K562 (cell line): ENCODE data around the gene KCNJ12. TPM values are rescaled to one million over a fixed set of nuclear protein-coding genes. Genes with fewer than 3 reads are reported as not detected.

Source experiments
- ATAC-seq: fragments of 200-7000 bp; cut with Tn5 transposase; 3 replicates; pipeline ENCODE4 v1.9.1; 2020; ENCODE audit warnings: moderate library complexity
- BruUV-seq: library from RNA; stranded (reverse); fragments of 400-500 nt; replicated peaks from 2 replicates; lab custom pipeline; 2021; lab: Mats Ljungman, UMichigan
- CTCF ChIA-PET: fragments of 300-600 bp; formaldehyde crosslinking; extraction: SDS; loops from one replicate; lab custom pipeline; 2021; ENCODE audit warnings: low intra/inter-chr PET ratio; lab: Yijun Ruan, JAX
- POLR2A ChIA-PET: fragments of 300-600, 350-650 bp; sonication (Branson Sonifier 250); formaldehyde crosslinking; extraction: SDS; loops from one replicate; lab custom pipeline; 2021; ENCODE audit warnings: antibody characterized with exemption, inconsistent platforms; lab: Yijun Ruan, JAX
- DNase-seq, 4 experiments: peaks; one replicate each; pipeline versions ENCODE4 v3.0.0 to v3.0.0-alpha.2; 2011 to 2018; ENCODE audit warnings: low spot score in 3 of 4, mixed read lengths in 3 of 4; ENCODE audit errors: extremely low read depth in 1 of 4
- FAIRE-seq: peaks from 2 replicates; lab custom pipeline; 2011; peaks lifted over from hg19 to GRCh38; lab: Jason Lieb, UNC
- H2AFZ ChIP-seq: 2 replicates; pipeline ENCODE4 v1.6.0; 2011; ENCODE audit warnings: low read depth, low read length, control low read depth, inconsistent platforms
- H3K27ac ChIP-seq: fragments of 200-600 bp; 3 replicates; pipeline ENCODE4 v1.8.0; 2011; ENCODE audit warnings: low read depth, mild to moderate bottlenecking, control low read depth, inconsistent platforms, low read length, moderate library complexity, mixed read lengths; ENCODE audit errors: extremely low read depth
- H3K27me3 ChIP-seq, 2 experiments: fragments of 300-600 bp in 1 of 2; 2 replicates in 1 of 2; 3 replicates in 1 of 2; pipeline versions ENCODE4 v1.6.0 to v1.8.0; 2011; ENCODE audit warnings: inconsistent platforms in 2 of 2, low read length in 2 of 2, mild to moderate bottlenecking in 1 of 2, mixed read lengths in 1 of 2, moderate library complexity in 1 of 2; ENCODE audit not compliant: control insufficient read depth in 2 of 2, insufficient read depth in 2 of 2
- H3K36me3 ChIP-seq: fragments of 300-600 bp; 3 replicates; pipeline ENCODE4 v1.8.0; 2011; ENCODE audit warnings: mild to moderate bottlenecking, low read length, inconsistent platforms; ENCODE audit not compliant: control insufficient read depth, insufficient read depth
- H3K4me1 ChIP-seq, 2 experiments: fragments of 200-600 bp in 1 of 2; replicated peaks in 1 of 2; 2 replicates in 1 of 2; 3 replicates in 1 of 2; pipeline versions ENCODE4 v1.5.1 to v1.8.0; 2011; ENCODE audit warnings: inconsistent platforms in 2 of 2, low read length in 2 of 2, mild to moderate bottlenecking in 1 of 2, mixed read lengths in 1 of 2, moderate library complexity in 1 of 2; ENCODE audit not compliant: control insufficient read depth in 2 of 2, insufficient read depth in 2 of 2
- H3K4me2 ChIP-seq: 2 replicates; pipeline ENCODE4 v1.6.1; 2011; ENCODE audit warnings: low read length, control low read depth, inconsistent platforms, mixed read lengths; ENCODE audit not compliant: insufficient read depth
- H3K4me3 ChIP-seq: fragments of 200-600 bp; sonication (generic), shearing (Covaris generic); 2 replicates; pipeline ENCODE4 v1.5.1; 2016; ENCODE audit warnings: control low read depth, inconsistent platforms
- H3K79me2 ChIP-seq: fragments of 200-600 bp; 3 replicates; pipeline ENCODE4 v1.8.0; 2011; ENCODE audit warnings: low read length, inconsistent platforms; ENCODE audit not compliant: control insufficient read depth, insufficient read depth
- H3K9ac ChIP-seq, 2 experiments: 2 replicates each; pipeline versions ENCODE4 v1.6.0 to v1.6.1; 2011; ENCODE audit warnings: low read depth in 2 of 2, low read length in 2 of 2, control low read depth in 1 of 2, inconsistent platforms in 1 of 2, mild to moderate bottlenecking in 1 of 2, mixed read lengths in 1 of 2; ENCODE audit not compliant: insufficient read depth in 1 of 2
- H3K9me1 ChIP-seq: one replicate; pipeline ENCODE4 v1.6.0; 2011; ENCODE audit warnings: inconsistent platforms, mild to moderate bottlenecking, low read length, moderate library complexity; ENCODE audit not compliant: control insufficient read depth, insufficient read depth
- H3K9me3 ChIP-seq: replicated peaks from 2 replicates; pipeline ENCODE4 v1.5.1; 2011; ENCODE audit warnings: low read depth, low read length, inconsistent platforms; ENCODE audit not compliant: control insufficient read depth, insufficient read depth
- H4K20me1 ChIP-seq: replicated peaks from 2 replicates; pipeline ENCODE4 v1.6.1; 2011; ENCODE audit warnings: low read length, inconsistent platforms, mixed read lengths; ENCODE audit not compliant: control insufficient read depth, insufficient read depth
- ARID2 ChIP-seq: fragments of 450-650 bp; IDR thresholded peaks from 2 replicates; pipeline ENCODE4 v1.6.1; 2017; ENCODE audit warnings: antibody characterized with exemption, mild to moderate bottlenecking
- ATF3 ChIP-seq, 2 experiments: fragments of 450-650 bp in 1 of 2; sonication (generic) in 1 of 2; formaldehyde crosslinking in 1 of 2; IDR thresholded peaks in 1 of 2; conservative IDR thresholded peaks in 1 of 2; 2 replicates each; pipeline versions ENCODE4 v1.6.1 to v1.8.1; 2016 to 2023; ENCODE audit warnings: mild to moderate bottlenecking in 2 of 2, moderate library complexity in 2 of 2, inconsistent platforms in 1 of 2, missing genetic modification reagents in 1 of 2
- MAZ ChIP-seq, 2 experiments: fragments of 450-650 bp in 1 of 2; sonication (generic) in 1 of 2; formaldehyde crosslinking; IDR thresholded peaks in 1 of 2; conservative IDR thresholded peaks in 1 of 2; 2 replicates each; pipeline versions ENCODE4 v1.4.0 to v1.5.0; 2020; ENCODE audit warnings: mild to moderate bottlenecking in 1 of 2, missing genetic modification reagents in 1 of 2
- MTA2 ChIP-seq: fragments of 450-650 bp; IDR thresholded peaks from 2 replicates; pipeline ENCODE4 v1.6.1; 2016; ENCODE audit warnings: low read depth
- NONO ChIP-seq, 2 experiments: fragments of 200-400 bp in 1 of 2; fragments of 450-650 bp in 1 of 2; formaldehyde crosslinking in 1 of 2; IDR thresholded peaks; 2 replicates each; pipeline ENCODE4 v1.6.1; 2017; ENCODE audit warnings: low read depth in 2 of 2, mild to moderate bottlenecking in 2 of 2, moderate library complexity in 2 of 2, low read length in 1 of 2
- TOE1 ChIP-seq, 2 experiments: fragments of 450-650 bp in 1 of 2; sonication (generic) in 1 of 2; formaldehyde crosslinking in 1 of 2; IDR thresholded peaks; 2 replicates each; pipeline versions ENCODE4 v1.7.1 to v1.8.0; 2016 to 2022; ENCODE audit warnings: borderline replicate concordance in 2 of 2, mild to moderate bottlenecking in 2 of 2, antibody characterized with exemption in 1 of 2, inconsistent platforms in 1 of 2, low read depth in 1 of 2, missing genetic modification reagents in 1 of 2, moderate library complexity in 1 of 2
- ZFP1 ChIP-seq: fragments of 450-650 bp; formaldehyde crosslinking; IDR thresholded peaks from 2 replicates; pipeline ENCODE4 v1.4.0; 2020; ENCODE audit warnings: mild to moderate bottlenecking, mixed read lengths
- ZKSCAN8 ChIP-seq: fragments of 200-800 bp; sonication (Bioruptor generic); IDR thresholded peaks from 2 replicates; pipeline ENCODE4 v1.6.1; 2016; ENCODE audit warnings: missing genetic modification characterization, missing compliant biosample characterization
- WGBS: fragments of 100-300 bp; shearing (Covaris generic); methylation state at CpG from one replicate; pipeline ENCODE4 v1.1.6; 2016; ENCODE audit warnings: low coverage, mixed read lengths; ENCODE audit not compliant: insufficient coverage; ENCODE audit errors: missing lambda C conversion rate; 5-methylcytosine and 5-hydroxymethylcytosine counted together
- in situ Hi-C: fragments of 300-500 bp; cut with MboI; formaldehyde crosslinking; loops from 4 replicates; pipeline ENCODE4 v1.15.0; 2018; ENCODE audit warnings: inconsistent platforms, mixed read lengths
- intact Hi-C: fragments of 100-400 bp; cut with micrococcal nuclease; formaldehyde crosslinking; loops from 2 replicates; pipeline ENCODE4 v1.14.2; 2022
- polyA plus RNA-seq, 8 experiments: library from polyadenylated mRNA; depleted of rRNA in 4 of 8; stranded (reverse) in 5 of 8; unstranded in 3 of 8; fragments of >200 nt; fragmentation: Nextera tagmentation in 2 of 8; fragmentation: Illumina TruSeq in 1 of 8; extraction: Ambion mirVana in 2 of 8; extraction: Trizol in 1 of 8; gene quantifications; 2 replicates each; pipeline versions ENCODE4 v1.2.1 to v1.2.3, GENCODE V29; 2011 to 2014; ENCODE audit warnings: inconsistent platforms in 1 of 8, missing spikeins in 1 of 8
- total RNA-seq, 7 experiments: library from RNA; depleted of rRNA in 6 of 7; stranded (reverse); fragments of >200 nt in 6 of 7; fragmentation: Illumina TruSeq in 2 of 7; extraction: Trizol in 2 of 7; gene quantifications; 2 replicates each; pipeline versions ENCODE4 v1.2.1 to v1.2.3, GENCODE V29; 2011 to 2021; ENCODE audit warnings: low replicate concordance in 1 of 7
- TF ChIP-seq, protein P1 (sequence below): fragments of 250-450 bp; sonication (Bioruptor Pico); IDR thresholded peaks from 2 replicates; pipeline ENCODE4 v1.4.0; 2020
- TF ChIP-seq, protein P2 (sequence below): fragments of 450-650 bp; formaldehyde crosslinking; IDR thresholded peaks from 2 replicates; pipeline ENCODE4 v1.4.0; 2020; ENCODE audit warnings: mild to moderate bottlenecking, moderate library complexity

KCNJ12 gene
- total and polyA plus RNA-seq, 9 of the 15 experiments (the other 6 are each of a cell fraction or from before 2014, with no cell fraction given): 0.02 TPM; not detected in 8

GRCh38 chr17:21358682-21359482 is 17.3 kb upstream of the KCNJ12 start (continued):
- TF ChIP-seq ZFP1 (no peak), ATF3 (IDR thresholded peaks at IDR 0.05) (no peak), ATF3 (CRISPR knock-in tag; conservative IDR thresholded peaks at IDR 0.05) (no peak)

GRCh38 chr17:21359483-21359840 is 16.7 kb upstream of the KCNJ12 start:
- H3K4me2 ChIP-seq: no peak overlapping the region
- in situ Hi-C loops: no loop called here
- TF ChIP-seq, protein P1, sequence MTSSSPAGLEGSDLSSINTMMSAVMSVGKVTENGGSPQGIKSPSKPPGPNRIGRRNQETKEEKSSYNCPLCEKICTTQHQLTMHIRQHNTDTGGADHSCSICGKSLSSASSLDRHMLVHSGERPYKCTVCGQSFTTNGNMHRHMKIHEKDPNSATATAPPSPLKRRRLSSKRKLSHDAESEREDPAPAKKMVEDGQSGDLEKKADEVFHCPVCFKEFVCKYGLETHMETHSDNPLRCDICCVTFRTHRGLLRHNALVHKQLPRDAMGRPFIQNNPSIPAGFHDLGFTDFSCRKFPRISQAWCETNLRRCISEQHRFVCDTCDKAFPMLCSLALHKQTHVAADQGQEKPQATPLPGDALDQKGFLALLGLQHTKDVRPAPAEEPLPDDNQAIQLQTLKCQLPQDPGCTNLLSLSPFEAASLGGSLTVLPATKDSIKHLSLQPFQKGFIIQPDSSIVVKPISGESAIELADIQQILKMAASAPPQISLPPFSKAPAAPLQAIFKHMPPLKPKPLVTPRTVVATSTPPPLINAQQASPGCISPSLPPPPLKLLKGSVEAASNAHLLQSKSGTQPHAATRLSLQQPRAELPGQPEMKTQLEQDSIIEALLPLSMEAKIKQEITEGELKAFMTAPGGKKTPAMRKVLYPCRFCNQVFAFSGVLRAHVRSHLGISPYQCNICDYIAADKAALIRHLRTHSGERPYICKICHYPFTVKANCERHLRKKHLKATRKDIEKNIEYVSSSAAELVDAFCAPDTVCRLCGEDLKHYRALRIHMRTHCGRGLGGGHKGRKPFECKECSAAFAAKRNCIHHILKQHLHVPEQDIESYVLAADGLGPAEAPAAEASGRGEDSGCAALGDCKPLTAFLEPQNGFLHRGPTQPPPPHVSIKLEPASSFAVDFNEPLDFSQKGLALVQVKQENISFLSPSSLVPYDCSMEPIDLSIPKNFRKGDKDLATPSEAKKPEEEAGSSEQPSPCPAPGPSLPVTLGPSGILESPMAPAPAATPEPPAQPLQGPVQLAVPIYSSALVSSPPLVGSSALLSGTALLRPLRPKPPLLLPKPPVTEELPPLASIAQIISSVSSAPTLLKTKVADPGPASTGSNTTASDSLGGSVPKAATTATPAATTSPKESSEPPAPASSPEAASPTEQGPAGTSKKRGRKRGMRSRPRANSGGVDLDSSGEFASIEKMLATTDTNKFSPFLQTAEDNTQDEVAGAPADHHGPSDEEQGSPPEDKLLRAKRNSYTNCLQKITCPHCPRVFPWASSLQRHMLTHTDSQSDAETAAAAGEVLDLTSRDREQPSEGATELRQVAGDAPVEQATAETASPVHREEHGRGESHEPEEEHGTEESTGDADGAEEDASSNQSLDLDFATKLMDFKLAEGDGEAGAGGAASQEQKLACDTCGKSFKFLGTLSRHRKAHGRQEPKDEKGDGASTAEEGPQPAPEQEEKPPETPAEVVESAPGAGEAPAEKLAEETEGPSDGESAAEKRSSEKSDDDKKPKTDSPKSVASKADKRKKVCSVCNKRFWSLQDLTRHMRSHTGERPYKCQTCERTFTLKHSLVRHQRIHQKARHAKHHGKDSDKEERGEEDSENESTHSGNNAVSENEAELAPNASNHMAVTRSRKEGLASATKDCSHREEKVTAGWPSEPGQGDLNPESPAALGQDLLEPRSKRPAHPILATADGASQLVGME: no peak
- TF ChIP-seq ARID2: no peak
- no peak for TF ChIP-seq ZFP1
- no peak for TF ChIP-seq MTA2
- TF ChIP-seq, protein P2, sequence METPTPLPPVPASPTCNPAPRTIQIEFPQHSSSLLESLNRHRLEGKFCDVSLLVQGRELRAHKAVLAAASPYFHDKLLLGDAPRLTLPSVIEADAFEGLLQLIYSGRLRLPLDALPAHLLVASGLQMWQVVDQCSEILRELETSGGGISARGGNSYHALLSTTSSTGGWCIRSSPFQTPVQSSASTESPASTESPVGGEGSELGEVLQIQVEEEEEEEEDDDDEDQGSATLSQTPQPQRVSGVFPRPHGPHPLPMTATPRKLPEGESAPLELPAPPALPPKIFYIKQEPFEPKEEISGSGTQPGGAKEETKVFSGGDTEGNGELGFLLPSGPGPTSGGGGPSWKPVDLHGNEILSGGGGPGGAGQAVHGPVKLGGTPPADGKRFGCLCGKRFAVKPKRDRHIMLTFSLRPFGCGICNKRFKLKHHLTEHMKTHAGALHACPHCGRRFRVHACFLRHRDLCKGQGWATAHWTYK (CRISPR knock-in tag): no peak
- TF ChIP-seq MAZ (CRISPR knock-in tag; conservative IDR thresholded peaks at IDR 0.05 in 1 of 2, IDR thresholded peaks at IDR 0.05 in 1 of 2): no peak
- no peak for TF ChIP-seq TOE1 (IDR thresholded peaks at IDR 0.05; ENCODE audit: borderline replicate concordance)
- TF ChIP-seq TOE1 (CRISPR knock-in tag; IDR thresholded peaks at IDR 0.05; ENCODE audit: borderline replicate concordance, low read depth): no peak
- no peak for TF ChIP-seq ZKSCAN8 (CRISPR knock-in tag)
- TF ChIP-seq NONO (IDR thresholded peaks at IDR 0.05; ENCODE audit: low read depth in 2 of 2, low read length in 1 of 2): no peak

More at GRCh38 chr17:21359483-21359840, 16.7 kb upstream of the KCNJ12 start:
- intact Hi-C loops: no loop called here
- H3K9me1 ChIP-seq: no peaks in the 10 kb centered on the region
- H3K4me1 ChIP-seq: no peaks in the 10 kb centered on the region; a peak in 1 of 5 replicates
- H3K79me2 ChIP-seq: no peaks in the 10 kb centered on the region
- H3K9me3 ChIP-seq: no peaks in the 10 kb centered on the region
- H3K27me3 ChIP-seq: peaks cover 0 to 15% of the 10 kb centered on the region in 2 experiments; a peak in 3 of 5 replicates
- no peak overlapping the region for H3K4me3 ChIP-seq
- H3K36me3 ChIP-seq: no peaks in the 10 kb centered on the region
- no peak for DNase-seq
- 0% methylated on average over 8 of the region's 9 CpGs for WGBS
- BruUV-seq: no TSS peak
- H4K20me1 ChIP-seq: no peaks in the 10 kb centered on the region
- no peak overlapping the region for H3K9ac ChIP-seq
- no peak for FAIRE-seq
- CTCF ChIA-PET: no interaction called here
- no peak overlapping the region for H2AFZ ChIP-seq
- H3K27ac ChIP-seq: no peak overlapping the region
- POLR2A ChIA-PET: interaction anchor here (1.0 kb wide), 1 partner anchor 22 kb away, joined by 3 read pairs; no protein-coding TSS in a partner anchor
- ATAC-seq: no peak
